KMS-11 (cell line): ENCODE data around the gene FXYD1.

Experiments used
- H2AFZ ChIP-seq: fragments of 200-600 bp; sonication (generic); 2 replicates; pipeline ENCODE4 v1.6.1; 2016; ENCODE audit warnings: antibody characterized with exemption, mixed run types, low read depth
- H3K27ac ChIP-seq: fragments of 200-600 bp; sonication (generic); 2 replicates; pipeline ENCODE4 v1.6.1; 2016; ENCODE audit warnings: mild to moderate bottlenecking, mixed run types
- H3K27me3 ChIP-seq: fragments of 200-600 bp; sonication (generic); 2 replicates; pipeline ENCODE4 v1.6.1; 2017; ENCODE audit warnings: mild to moderate bottlenecking, low read depth, mixed run types, moderate library complexity; ENCODE audit not compliant: insufficient read depth
- H3K36me3 ChIP-seq: fragments of 200-600 bp; sonication (generic); 2 replicates; pipeline ENCODE4 v1.6.1; 2017; ENCODE audit warnings: mild to moderate bottlenecking, mixed run types; ENCODE audit not compliant: insufficient read depth
- H3K4me1 ChIP-seq: fragments of 200-600 bp; sonication (generic); 2 replicates; pipeline ENCODE4 v1.6.1; 2016; ENCODE audit warnings: mild to moderate bottlenecking, low read depth, mixed run types; ENCODE audit not compliant: poor library complexity, severe bottlenecking
- H3K4me2 ChIP-seq: fragments of 200-600 bp; sonication (generic); 2 replicates; pipeline ENCODE4 v1.7.0; 2016; ENCODE audit warnings: mild to moderate bottlenecking, mixed run types
- H3K4me3 ChIP-seq: fragments of 200-600 bp; sonication (generic); IDR thresholded peaks from 2 replicates; pipeline ENCODE4 v1.6.1; 2017; ENCODE audit warnings: low read depth, low read length, mixed read lengths; ENCODE audit not compliant: insufficient read depth
- H3K79me2 ChIP-seq: fragments of 200-600 bp; sonication (generic); 2 replicates; pipeline ENCODE4 v1.6.1; 2016; ENCODE audit warnings: low read depth, mixed run types; ENCODE audit not compliant: insufficient read depth
- H3K9ac ChIP-seq: fragments of 200-600 bp; sonication (generic); 2 replicates; pipeline ENCODE4 v1.6.1; 2016; ENCODE audit warnings: mild to moderate bottlenecking, mixed run types
- H4K20me1 ChIP-seq: fragments of 200-600 bp; sonication (generic); 2 replicates; pipeline ENCODE4 v1.6.1; 2016; ENCODE audit warnings: mild to moderate bottlenecking, mixed run types; ENCODE audit not compliant: insufficient read depth
- TF ChIP-seq, protein P1 (sequence below): fragments of 200-600 bp; sonication (generic); conservative IDR thresholded peaks from 2 replicates; pipeline ENCODE4 v1.6.1; 2017; ENCODE audit warnings: low read depth, mild to moderate bottlenecking, antibody characterized with exemption, low read length, moderate library complexity, mixed read lengths

Gene FXYD1

DNA sequence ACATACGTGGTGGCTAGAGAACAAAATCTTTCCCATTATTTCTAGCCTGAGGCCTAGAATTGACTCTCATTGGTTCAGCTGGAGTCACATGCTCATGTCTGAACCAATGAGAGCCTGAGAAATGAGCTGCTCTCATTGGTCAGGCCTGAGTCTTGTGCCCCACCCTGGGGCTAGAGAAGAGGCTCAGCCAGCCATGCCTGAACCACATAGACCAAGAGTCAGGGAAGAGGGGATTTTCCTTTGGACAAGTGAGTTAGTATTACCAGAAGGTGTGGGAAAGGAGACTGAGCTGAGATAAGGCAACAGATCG, 22.8 kb downstream of the FXYD1 start:
- H3K4me1 ChIP-seq: peaks cover under 1% of the 10 kb centered on the region

DNA sequence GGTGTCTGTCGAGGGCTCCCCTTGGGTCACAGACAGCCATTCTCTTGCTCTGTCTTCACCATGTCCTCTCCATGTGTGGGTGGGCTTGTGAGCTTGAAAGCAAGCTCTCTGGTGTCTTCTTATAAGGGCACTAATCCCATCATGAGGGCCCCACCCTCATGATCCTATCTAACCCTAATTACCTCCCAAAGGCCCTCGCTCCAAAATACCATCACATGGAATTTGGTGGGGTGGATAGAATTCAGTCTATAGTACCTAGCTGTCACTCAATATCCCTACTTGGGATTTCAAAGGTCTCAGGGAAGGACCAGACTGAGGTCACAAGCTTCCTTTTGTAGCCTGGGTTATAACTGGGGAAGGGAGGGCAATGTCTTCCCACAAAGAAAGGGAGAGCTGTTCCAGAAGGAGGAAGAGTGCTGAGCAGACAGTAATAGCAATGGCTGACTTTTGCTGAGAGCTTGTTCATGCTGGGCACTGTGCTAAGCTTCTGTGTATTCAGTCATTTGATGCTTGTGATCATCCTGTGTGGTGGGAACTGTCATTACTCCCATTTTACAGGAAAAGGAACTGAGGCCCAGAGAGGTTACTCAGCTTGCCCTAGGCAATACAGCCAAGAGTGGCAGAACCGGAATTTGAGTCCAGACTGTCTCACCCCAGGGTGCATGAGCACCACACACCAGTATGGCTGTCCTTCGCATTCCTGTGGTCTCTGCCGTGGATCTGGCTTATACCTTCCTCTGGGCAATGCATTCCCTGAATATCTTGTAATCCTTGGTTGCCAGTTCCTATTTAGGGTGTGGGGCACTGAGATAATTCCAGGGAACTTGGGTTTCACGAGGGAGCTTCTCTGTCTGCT, 24.1 kb downstream of the FXYD1 start:
- peaks cover 4% of the 10 kb centered on the region; the same call in 1 of the 2 replicates for H3K36me3 ChIP-seq
- no peaks in the 10 kb centered on the region for H3K4me1 ChIP-seq
- no peak overlapping the region for H3K4me3 ChIP-seq
- TF ChIP-seq, protein P1, sequence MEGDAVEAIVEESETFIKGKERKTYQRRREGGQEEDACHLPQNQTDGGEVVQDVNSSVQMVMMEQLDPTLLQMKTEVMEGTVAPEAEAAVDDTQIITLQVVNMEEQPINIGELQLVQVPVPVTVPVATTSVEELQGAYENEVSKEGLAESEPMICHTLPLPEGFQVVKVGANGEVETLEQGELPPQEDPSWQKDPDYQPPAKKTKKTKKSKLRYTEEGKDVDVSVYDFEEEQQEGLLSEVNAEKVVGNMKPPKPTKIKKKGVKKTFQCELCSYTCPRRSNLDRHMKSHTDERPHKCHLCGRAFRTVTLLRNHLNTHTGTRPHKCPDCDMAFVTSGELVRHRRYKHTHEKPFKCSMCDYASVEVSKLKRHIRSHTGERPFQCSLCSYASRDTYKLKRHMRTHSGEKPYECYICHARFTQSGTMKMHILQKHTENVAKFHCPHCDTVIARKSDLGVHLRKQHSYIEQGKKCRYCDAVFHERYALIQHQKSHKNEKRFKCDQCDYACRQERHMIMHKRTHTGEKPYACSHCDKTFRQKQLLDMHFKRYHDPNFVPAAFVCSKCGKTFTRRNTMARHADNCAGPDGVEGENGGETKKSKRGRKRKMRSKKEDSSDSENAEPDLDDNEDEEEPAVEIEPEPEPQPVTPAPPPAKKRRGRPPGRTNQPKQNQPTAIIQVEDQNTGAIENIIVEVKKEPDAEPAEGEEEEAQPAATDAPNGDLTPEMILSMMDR: no peak
- H3K27me3 ChIP-seq: no peaks in the 10 kb centered on the region
- no peak overlapping the region for H3K27ac ChIP-seq
- H2AFZ ChIP-seq: no peak overlapping the region
- no peaks in the 10 kb centered on the region for H3K79me2 ChIP-seq
- H3K9ac ChIP-seq: no peak overlapping the region
- H4K20me1 ChIP-seq: no peaks in the 10 kb centered on the region
- H3K4me2 ChIP-seq: no peak overlapping the region

More for the DNA sequence above, 22.8 kb downstream of the FXYD1 start:
- H3K4me3 ChIP-seq: no peak overlapping the region
- peaks cover 4% of the 10 kb centered on the region; the same call in 1 of the 2 replicates for H3K79me2 ChIP-seq
- H3K27me3 ChIP-seq: no peaks in the 10 kb centered on the region
- H3K36me3 ChIP-seq: peaks cover 4% of the 10 kb centered on the region; the same call in 1 of the 2 replicates
- TF ChIP-seq, protein P1: no peak
- no peak overlapping the region for H3K4me2 ChIP-seq
- H3K9ac ChIP-seq: no peak overlapping the region
- no peak overlapping the region for H3K27ac ChIP-seq
- no peaks in the 10 kb centered on the region for H4K20me1 ChIP-seq
- H2AFZ ChIP-seq: no peak overlapping the region

DNA sequence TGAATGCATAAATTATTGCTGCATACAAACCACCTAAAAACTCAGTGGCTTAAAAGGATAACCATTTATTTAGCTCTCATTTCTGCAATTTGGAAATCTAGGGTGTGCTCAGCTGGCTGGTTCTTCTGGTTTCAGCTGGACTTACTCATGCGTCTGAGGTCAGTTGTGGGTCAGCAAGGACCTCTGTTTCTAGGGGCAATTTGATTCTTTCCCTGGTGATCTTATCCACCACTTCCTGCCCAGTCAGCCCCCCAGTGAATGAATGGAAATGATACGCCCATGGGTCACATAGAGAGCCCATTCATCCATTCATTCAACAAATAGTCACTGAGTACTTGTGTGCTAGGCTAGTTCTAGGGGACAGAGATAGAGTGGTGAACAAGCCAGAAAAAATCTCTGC, 25.8 kb downstream of the FXYD1 start:
- Histone ChIP-seq H3K9ac (no peak overlapping the region), H3K27ac (no peak overlapping the region), H3K27me3 (no peaks in the 10 kb centered on the region), H2AFZ (no peak overlapping the region), H3K79me2 (no peaks in the 10 kb centered on the region), H3K4me2 (no peak overlapping the region), H3K36me3 (peaks cover 3% of the 10 kb centered on the region; the same call in 1 of the 2 replicates), H3K4me3 (no peak overlapping the region), H4K20me1 (no peaks in the 10 kb centered on the region), H3K4me1 (no peaks in the 10 kb centered on the region)
- TF ChIP-seq, protein P1: no peak

DNA sequence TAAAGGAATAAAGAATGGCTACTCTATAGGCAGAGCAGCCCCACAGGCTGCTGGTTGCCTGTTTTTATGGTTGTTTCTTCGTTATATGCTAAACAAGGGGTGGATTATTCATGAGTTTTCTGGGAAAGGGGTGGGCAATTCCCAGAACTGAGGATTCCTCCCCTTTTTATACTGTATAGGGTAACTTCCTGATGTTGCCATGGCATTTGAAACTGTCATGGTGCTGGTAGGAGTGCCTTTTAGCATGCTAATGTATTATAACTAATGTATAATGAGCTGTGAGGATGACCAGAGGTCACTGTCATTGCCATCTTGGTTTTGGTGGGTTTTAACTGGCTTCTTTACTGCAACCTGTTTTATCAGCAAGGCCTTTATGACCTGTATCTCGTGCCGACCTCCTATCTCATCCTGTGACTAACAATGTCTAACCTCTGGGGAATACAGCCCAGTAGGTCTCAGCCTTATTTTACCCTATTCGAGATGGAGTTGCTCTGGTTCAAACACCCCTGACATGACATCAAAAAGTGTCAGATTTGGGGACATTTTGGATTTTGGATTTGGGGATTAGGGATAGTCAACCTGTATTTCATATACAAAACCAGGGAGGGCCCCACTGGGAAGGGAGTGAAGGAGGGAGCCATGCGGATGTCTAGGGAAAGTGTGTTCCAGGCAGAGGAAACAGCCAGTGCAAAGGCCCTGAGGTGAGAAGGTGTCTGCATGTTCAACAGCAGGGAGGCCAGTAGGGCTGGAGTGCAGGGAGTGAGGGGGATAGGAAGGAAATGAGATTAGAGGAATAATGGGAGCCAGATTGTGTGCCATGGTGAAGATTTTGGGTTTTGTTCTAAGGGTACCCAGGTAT, 26.8 kb downstream of the FXYD1 start:
- no peak overlapping the region for H3K4me3 ChIP-seq
- H3K27me3 ChIP-seq: no peaks in the 10 kb centered on the region
- no peak overlapping the region for H3K9ac ChIP-seq
- no peak overlapping the region for H3K4me2 ChIP-seq
- no peaks in the 10 kb centered on the region; the same call in 1 of the 2 replicates for H3K36me3 ChIP-seq
- no peak overlapping the region for H2AFZ ChIP-seq
- H4K20me1 ChIP-seq: no peaks in the 10 kb centered on the region
- no peaks in the 10 kb centered on the region for H3K79me2 ChIP-seq
- TF ChIP-seq, protein P1: no peak
- H3K27ac ChIP-seq: no peak overlapping the region
- no peaks in the 10 kb centered on the region for H3K4me1 ChIP-seq
